ENCODE results near the gene SPATA46.

- no peak for TF ChIP-seq CTCF (IDR thresholded peaks at IDR 0.05; ENCODE audit: insufficient read depth, low read depth, low read length)
- no peak for TF ChIP-seq EZH2 (IDR thresholded peaks at IDR 0.05; ENCODE audit: insufficient read depth, low read length)
These were observed 3.0 kb downstream of the SPATA46 start for GRCh38 chr1:162373541-162374260.
